ENCODE measurements around the gene HERPUD2. TPM values are rescaled to one million over a fixed set of nuclear protein-coding genes. Genes with fewer than 3 reads are reported as not detected.
"Not testable (repeated sequence)": the region's sequence is repeated elsewhere in the genome, so short reads cannot be mapped to it uniquely, and the experiment has no call there.

Gene HERPUD2
- total RNA-seq, 1 donor from 2014 or later: 25.9 TPM

GRCh38 chr7:35714862-35715261, 19.9 kb upstream of the HERPUD2 start:
- no peak for DNase-seq (ENCODE audit: low spot score)

- no peak for DNase-seq (ENCODE audit: low spot score)
Observed at GRCh38 chr7:35714407-35714806, 19.5 kb upstream of the HERPUD2 start.

- DNase-seq (ENCODE audit: low spot score): no peak
Observed at GRCh38 chr7:35712563-35713226, 17.8 kb upstream of the HERPUD2 start.

GRCh38 chr7:35707422-35707821, 12.5 kb upstream of the HERPUD2 start:
- DNase-seq (ENCODE audit: low spot score): no peak

- no peak for DNase-seq (ENCODE audit: low spot score)
Observed at GRCh38 chr7:35705932-35706461, 11.1 kb upstream of the HERPUD2 start.

GRCh38 chr7:35704261-35704660, 9.3 kb upstream of the HERPUD2 start:
- DNase-seq (ENCODE audit: low spot score): no peak

GRCh38 chr7:35702541-35702940, 7.6 kb upstream of the HERPUD2 start:
- DNase-seq (ENCODE audit: low spot score): no peak

- DNase-seq (ENCODE audit: low spot score): no peak
Observed at GRCh38 chr7:35701287-35701900, 6.5 kb upstream of the HERPUD2 start.

GRCh38 chr7:35700865-35701264, 5.9 kb upstream of the HERPUD2 start:
- DNase-seq (ENCODE audit: low spot score): no peak

GRCh38 chr7:35700333-35700732, 5.4 kb upstream of the HERPUD2 start:
- DNase-seq (ENCODE audit: low spot score): no peak

- DNase-seq (ENCODE audit: low spot score): no peak
Observed at GRCh38 chr7:35699796-35700305, 4.9 kb upstream of the HERPUD2 start.

- DNase-seq (ENCODE audit: low spot score): not testable (repeated sequence)
Observed at GRCh38 chr7:35698382-35698781, 3.4 kb upstream of the HERPUD2 start.

- DNase-seq (ENCODE audit: low spot score): no peak
Observed at GRCh38 chr7:35697414-35698175, 2.7 kb upstream of the HERPUD2 start.

- no peak for DNase-seq (ENCODE audit: low spot score)
Observed at GRCh38 chr7:35695987-35696386, 1.1 kb upstream of the HERPUD2 start.

- DNase-seq (ENCODE audit: low spot score): no peak
Observed at GRCh38 chr7:35695473-35695850, 527 bp upstream of the HERPUD2 start.

GRCh38 chr7:35694161-35694783, 663 bp downstream of the HERPUD2 start:
- no peak for DNase-seq (ENCODE audit: low spot score)

GRCh38 chr7:35691827-35692307, 3.1 kb downstream of the HERPUD2 start:
- DNase-seq (ENCODE audit: low spot score): no peak

GRCh38 chr7:35691366-35691765, 3.6 kb downstream of the HERPUD2 start:
- no peak for DNase-seq (ENCODE audit: low spot score)

- DNase-seq (ENCODE audit: low spot score): not testable (repeated sequence)
Observed at GRCh38 chr7:35690614-35691013, 4.3 kb downstream of the HERPUD2 start.

- no peak for DNase-seq (ENCODE audit: low spot score)
Observed at GRCh38 chr7:35685781-35686180, 9.2 kb downstream of the HERPUD2 start.
